ENCODE measurements around the gene SNX11. TPM values are rescaled to one million over a fixed set of nuclear protein-coding genes. Genes with fewer than 3 reads are reported as not detected.

The SNX11 gene
- total and polyA plus RNA-seq, 9 of the 15 experiments (the other 6 are each of a cell fraction or from before 2014, with no cell fraction given) = 12.4 to 24.0 (median 16.8) TPM

DNA sequence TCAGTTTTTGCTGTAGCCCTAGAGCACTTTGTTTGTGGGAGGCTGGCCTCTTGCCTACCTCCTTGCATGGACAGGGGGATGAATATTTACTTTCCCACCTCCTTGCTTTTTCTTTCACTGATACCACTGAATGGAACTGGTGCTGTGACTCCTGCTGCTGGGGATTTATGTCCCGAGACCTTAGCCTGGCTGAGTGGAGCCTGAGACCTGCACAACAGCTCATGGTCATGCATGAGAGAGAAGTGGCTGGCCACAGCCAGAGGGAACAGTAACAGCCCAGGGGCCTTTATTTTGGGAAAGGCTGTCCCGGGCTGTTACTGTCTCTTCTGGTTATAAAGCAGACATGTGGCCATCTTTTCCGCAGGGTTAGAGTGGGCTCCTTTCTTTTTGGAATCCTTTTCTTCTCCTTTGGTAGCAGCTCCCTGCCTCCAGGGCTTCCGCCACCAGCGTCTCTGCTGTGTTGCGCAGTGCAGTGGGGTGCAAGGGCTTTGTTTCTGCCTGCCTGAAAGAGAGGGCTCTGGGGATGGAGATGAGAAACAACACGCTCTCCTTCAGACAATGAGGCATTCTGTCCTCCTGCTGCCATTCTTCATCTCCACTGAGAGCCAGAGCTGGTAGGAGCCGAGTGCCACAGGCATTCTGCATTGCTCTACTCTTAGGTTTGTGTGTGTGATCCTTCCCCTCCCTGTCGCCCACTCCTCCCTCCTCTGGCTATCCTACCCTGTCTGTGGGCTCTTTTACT lies 14.5 kb downstream of the SNX11 start:
- no peak for TF ChIP-seq ZNF184 (CRISPR knock-in tag; IDR thresholded peaks at IDR 0.05)
- no peak for TF ChIP-seq RBM25 (IDR thresholded peaks at IDR 0.05; ENCODE audit: low read depth, low read length, severe bottlenecking)
- TF ChIP-seq ZBED1 (IDR thresholded peaks at IDR 0.05) = no peak
- no peak for TF ChIP-seq KHSRP (IDR thresholded peaks at IDR 0.05)
- no peak for TF ChIP-seq CHCHD3 (CRISPR knock-in tag; IDR thresholded peaks at IDR 0.05)
- in situ Hi-C loops (cut with MboI) = no loop called here
- no peak overlapping the region for H3K27ac ChIP-seq (ENCODE audit: extremely low read depth, low read depth, low read length)
- ChIA-PET POLR2A (interaction anchor here (0.6 to 1.0 kb wide), 5 partner anchors 8 to 141 kb away, joined by 3 to 4 read pairs (median 3); no protein-coding TSS in a partner anchor), CTCF (ENCODE audit: low intra/inter-chr PET ratio) (no interaction called here)
- no TSS peak for BruUV-seq (replicated peaks)
- H3K4me1 ChIP-seq (replicated peaks in 1 of 2; ENCODE audit: control insufficient read depth in 2 of 2, insufficient read depth in 2 of 2, low read length in 2 of 2) = no peaks in the 10 kb centered on the region
- H3K27me3 ChIP-seq (ENCODE audit: control insufficient read depth in 2 of 2, insufficient read depth in 2 of 2, low read length in 2 of 2) = no peaks in the 10 kb centered on the region
- no peak overlapping the region for H3K4me2 ChIP-seq (ENCODE audit: insufficient read depth, low read length)
- H3K36me3 ChIP-seq (ENCODE audit: control insufficient read depth, insufficient read depth, low read length) = peaks cover 52% of the 10 kb centered on the region; the same call in 2 of the 3 replicates
- H2AFZ ChIP-seq (ENCODE audit: low read depth, low read length) = no peak overlapping the region
- WGBS (ENCODE audit: insufficient coverage, low coverage, missing lambda C conversion rate) = 83% methylated on average over 8 of the region's 9 CpGs
- DNase-seq (ENCODE audit: extremely low read depth in 1 of 4, low spot score in 3 of 4) = no peak
- H3K4me3 ChIP-seq = no peak overlapping the region
- H3K9me1 ChIP-seq (ENCODE audit: control insufficient read depth, insufficient read depth, low read length) = no peaks in the 10 kb centered on the region
- FAIRE-seq = no peak
- no peak for ATAC-seq
- H3K79me2 ChIP-seq (ENCODE audit: control insufficient read depth, insufficient read depth, low read length) = no peaks in the 10 kb centered on the region
- intact Hi-C loops (cut with micrococcal nuclease) = no loop called here
- no peaks in the 10 kb centered on the region for H3K9me3 ChIP-seq (replicated peaks; ENCODE audit: control insufficient read depth, insufficient read depth, low read depth, low read length)
- H4K20me1 ChIP-seq (replicated peaks; ENCODE audit: control insufficient read depth, insufficient read depth, low read length) = no peaks in the 10 kb centered on the region
- no peak overlapping the region for H3K9ac ChIP-seq (ENCODE audit: insufficient read depth in 1 of 2, low read depth in 2 of 2, low read length in 2 of 2)

DNA sequence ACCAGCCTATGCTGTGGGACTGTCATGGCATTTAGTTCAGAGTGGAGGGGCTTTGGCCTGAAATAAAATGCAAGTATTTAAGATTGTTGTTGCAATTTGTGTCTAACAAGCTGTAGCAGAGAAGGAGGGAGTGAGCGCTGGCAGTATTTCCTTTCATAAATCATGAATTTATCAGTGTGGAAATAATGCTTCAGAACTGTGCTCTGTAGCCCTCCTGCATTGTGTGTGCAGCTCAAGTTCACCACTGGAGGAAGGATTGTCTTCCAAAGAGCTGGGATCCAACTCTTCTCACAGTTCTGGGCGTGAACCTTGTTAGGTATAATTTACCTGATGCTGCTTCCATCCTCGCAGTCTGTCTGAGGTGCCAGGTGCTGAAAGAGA lies 15.1 kb downstream of the SNX11 start:
- Histone ChIP-seq H3K27ac (ENCODE audit: extremely low read depth, low read depth, low read length) (no peak overlapping the region), H3K4me2 (ENCODE audit: insufficient read depth, low read length) (no peak overlapping the region), H3K9me3 (replicated peaks; ENCODE audit: control insufficient read depth, insufficient read depth, low read depth, low read length) (no peaks in the 10 kb centered on the region), H4K20me1 (replicated peaks; ENCODE audit: control insufficient read depth, insufficient read depth, low read length) (no peaks in the 10 kb centered on the region), H2AFZ (ENCODE audit: low read depth, low read length) (no peak overlapping the region), H3K36me3 (ENCODE audit: control insufficient read depth, insufficient read depth, low read length) (peaks cover 50% of the 10 kb centered on the region; the same call in 2 of the 3 replicates), H3K9me1 (ENCODE audit: control insufficient read depth, insufficient read depth, low read length) (peaks cover under 1% of the 10 kb centered on the region), H3K9ac (ENCODE audit: insufficient read depth in 1 of 2, low read depth in 2 of 2, low read length in 2 of 2) (no peak overlapping the region), H3K79me2 (ENCODE audit: control insufficient read depth, insufficient read depth, low read length) (no peaks in the 10 kb centered on the region), H3K4me1 (replicated peaks in 1 of 2; ENCODE audit: control insufficient read depth in 2 of 2, insufficient read depth in 2 of 2, low read length in 2 of 2) (no peaks in the 10 kb centered on the region), H3K27me3 (ENCODE audit: control insufficient read depth in 2 of 2, insufficient read depth in 2 of 2, low read length in 2 of 2) (no peaks in the 10 kb centered on the region), H3K4me3 (no peak overlapping the region)
- BruUV-seq (replicated peaks) = no TSS peak
- ChIA-PET POLR2A (interaction anchor here (0.6 to 2.3 kb wide), 6 partner anchors 9 to 501 kb away, joined by 3 to 9 read pairs (median 3); no protein-coding TSS in a partner anchor), CTCF (ENCODE audit: low intra/inter-chr PET ratio) (no interaction called here)
- TF ChIP-seq, protein P1, sequence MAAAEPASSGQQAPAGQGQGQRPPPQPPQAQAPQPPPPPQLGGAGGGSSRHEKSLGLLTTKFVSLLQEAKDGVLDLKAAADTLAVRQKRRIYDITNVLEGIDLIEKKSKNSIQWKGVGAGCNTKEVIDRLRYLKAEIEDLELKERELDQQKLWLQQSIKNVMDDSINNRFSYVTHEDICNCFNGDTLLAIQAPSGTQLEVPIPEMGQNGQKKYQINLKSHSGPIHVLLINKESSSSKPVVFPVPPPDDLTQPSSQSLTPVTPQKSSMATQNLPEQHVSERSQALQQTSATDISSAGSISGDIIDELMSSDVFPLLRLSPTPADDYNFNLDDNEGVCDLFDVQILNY (CRISPR knock-in tag; IDR thresholded peaks at IDR 0.05) = no peak
- TF ChIP-seq, protein P2, sequence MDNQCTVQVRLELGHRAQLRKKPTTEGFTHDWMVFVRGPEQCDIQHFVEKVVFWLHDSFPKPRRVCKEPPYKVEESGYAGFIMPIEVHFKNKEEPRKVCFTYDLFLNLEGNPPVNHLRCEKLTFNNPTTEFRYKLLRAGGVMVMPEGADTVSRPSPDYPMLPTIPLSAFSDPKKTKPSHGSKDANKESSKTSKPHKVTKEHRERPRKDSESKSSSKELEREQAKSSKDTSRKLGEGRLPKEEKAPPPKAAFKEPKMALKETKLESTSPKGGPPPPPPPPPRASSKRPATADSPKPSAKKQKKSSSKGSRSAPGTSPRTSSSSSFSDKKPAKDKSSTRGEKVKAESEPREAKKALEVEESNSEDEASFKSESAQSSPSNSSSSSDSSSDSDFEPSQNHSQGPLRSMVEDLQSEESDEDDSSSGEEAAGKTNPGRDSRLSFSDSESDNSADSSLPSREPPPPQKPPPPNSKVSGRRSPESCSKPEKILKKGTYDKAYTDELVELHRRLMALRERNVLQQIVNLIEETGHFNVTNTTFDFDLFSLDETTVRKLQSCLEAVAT (IDR thresholded peaks at IDR 0.05) = no peak
- no peak for TF ChIP-seq ZNF41 (CRISPR knock-in tag; conservative IDR thresholded peaks at IDR 0.05)
- TF ChIP-seq NR1H2 (CRISPR knock-in tag; IDR thresholded peaks at IDR 0.05) = no peak
- FAIRE-seq (no peak), DNase-seq (ENCODE audit: extremely low read depth in 1 of 4, low spot score in 3 of 4) (no peak), ATAC-seq (no peak)
- 96% methylated on average over 3 of the region's 3 CpGs for WGBS (ENCODE audit: insufficient coverage, low coverage, missing lambda C conversion rate)
- intact Hi-C loops (cut with micrococcal nuclease) = no loop called here
- in situ Hi-C loops (cut with MboI) = no loop called here

Measured in K562 (cell line).